HG03457 (cell line): Measurements from ENCODE around the gene PNLDC1.
"Not testable (repeated sequence)": the region's sequence is repeated elsewhere in the genome, so short reads cannot be mapped to it uniquely, and the experiment has no call there.

ENCODE experiments used
- ATAC-seq: cut with Tn5 transposase; IDR thresholded peaks from one replicate; pipeline ENCODE4 v1.9.1; 2021; ENCODE audit warnings: moderate number of reproducible peaks; ENCODE audit not compliant: unreplicated experiment

PNLDC1 gene

GRCh38 chr6:159819098-159819497 lies 19.0 kb downstream of the PNLDC1 start:
- ATAC-seq = no peak

DNA sequence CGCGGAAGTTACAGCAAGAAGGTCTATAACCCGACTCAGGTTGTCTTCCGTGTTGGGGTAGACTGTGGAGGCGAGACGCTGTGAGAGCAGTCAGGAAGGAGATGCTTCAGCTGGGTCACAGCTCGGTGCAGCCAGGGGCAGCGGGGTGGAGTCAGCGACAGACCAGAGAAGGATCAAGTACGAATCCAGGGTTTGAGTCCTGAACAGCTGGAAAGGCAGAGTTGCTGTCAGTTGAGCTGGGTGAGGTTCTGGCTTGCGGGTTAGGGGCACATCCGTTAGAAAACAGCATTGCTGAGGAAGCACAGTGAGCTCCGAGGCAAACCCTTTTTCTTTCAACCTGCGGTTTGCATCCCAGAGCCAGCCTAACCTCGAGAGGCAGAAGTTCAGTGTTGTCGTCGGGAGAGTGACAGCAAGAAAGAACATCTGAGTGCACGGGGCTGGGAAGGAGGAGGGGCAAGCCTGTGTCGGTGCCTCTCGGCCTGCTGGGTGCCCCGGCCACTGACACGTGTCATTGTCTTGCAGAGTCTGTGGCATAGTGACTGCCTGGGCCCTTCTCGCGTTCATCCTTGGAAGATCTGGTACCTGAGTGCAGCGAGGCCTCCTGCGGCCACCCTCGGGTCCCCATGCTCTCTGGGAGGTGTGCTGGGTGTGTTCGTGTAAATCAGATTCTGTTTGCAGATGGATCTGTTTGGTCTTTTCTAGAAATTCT lies 20.0 kb downstream of the PNLDC1 start:
- ATAC-seq = no peak

- ATAC-seq = no peak
Observed at GRCh38 chr6:159821122-159821521, 21.0 kb downstream of the PNLDC1 start.

DNA sequence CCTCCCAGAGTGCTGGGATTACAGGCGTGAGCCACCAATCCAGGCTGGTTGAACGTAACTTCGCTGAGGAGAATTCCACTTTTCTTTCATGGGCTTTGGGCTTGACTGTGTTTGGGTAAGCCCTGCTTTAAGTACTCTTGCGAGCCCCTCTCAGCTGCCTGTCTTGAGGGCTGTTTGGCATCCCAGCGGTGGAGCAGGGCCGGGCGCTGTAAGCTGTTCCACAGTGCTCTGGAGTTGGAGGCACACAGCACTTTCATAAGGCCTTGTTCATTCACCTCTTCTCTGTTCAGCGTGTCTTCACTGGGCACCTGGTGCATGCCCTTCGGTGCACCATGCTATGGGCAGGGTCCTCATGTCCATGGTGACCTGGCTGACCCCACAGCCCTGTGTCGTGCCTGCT lies 21.6 kb downstream of the PNLDC1 start:
- ATAC-seq = no peak

- no peak for ATAC-seq
Observed at GRCh38 chr6:159823953-159824352, 23.9 kb downstream of the PNLDC1 start.

DNA sequence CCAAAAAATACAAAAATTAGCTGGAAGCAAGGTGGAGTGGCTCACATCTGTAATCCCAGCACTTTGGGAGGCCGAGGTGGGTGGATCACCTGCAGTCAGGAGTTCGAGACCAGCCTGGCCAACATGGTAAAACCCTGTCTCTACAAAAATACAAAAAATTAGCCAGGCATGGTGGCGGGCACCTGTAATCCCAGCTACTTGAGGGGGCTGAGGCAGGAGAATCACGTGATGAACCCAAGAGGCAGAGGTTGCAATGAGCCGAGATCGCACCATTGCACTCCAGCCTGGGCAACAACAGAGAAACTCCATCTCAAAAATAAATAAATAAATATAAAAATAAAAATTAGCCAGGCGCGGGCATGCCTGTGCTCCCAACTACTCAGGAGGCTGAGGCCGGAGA lies 24.6 kb downstream of the PNLDC1 start:
- not testable (repeated sequence) for ATAC-seq

DNA sequence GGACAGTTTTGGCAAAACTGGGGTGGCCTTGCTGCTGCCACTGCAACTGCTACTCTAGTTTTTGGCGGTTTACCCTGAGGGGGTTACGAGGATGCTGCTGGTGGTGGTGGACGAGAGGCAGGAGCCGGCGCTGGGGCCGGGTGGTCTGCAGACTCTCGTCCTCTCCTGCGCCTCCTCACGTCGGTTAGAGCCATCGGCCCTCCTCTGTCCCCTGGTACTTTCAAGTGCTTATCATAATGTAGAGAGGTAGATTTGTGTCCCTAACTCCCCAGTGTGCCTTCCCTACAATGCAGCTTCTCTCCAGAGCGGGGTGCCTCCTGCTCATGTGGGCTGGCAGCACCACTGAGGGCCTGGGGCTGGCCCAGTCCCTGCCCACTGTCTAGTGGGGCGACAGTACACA lies 25.9 kb downstream of the PNLDC1 start:
- ATAC-seq = no peak

DNA sequence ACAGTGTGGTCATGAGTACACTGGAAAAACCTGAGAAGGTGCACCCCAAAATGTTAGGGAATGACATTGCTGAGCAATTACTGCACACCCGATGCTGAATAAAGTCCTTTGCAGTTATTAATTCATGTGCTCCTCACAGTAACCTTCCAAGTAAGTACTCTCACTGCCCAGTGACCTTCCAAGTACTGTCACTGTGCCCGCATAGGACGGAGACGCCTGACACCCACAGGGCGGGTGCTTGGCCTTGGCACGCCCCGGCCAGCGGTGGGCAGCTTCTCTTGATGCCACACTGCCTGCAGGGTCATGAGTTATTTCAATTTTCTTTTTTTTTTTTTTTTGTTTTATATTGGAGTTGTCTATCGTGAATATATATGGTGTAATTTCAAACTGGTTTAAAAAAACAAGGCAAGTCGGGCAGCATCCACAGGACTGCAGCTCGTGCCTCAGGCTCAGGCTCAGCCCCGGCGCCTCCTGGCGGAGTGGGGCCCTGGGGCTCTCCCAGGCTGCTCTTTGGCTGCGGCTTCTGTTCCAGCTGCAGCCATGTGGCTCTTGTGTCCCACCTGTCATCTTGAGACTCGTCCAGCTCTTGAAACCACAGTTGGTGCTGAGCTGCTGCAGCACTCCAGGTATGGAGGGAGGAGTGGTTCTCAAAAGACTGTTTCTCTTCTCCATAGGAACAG lies 27.0 kb downstream of the PNLDC1 start:
- ATAC-seq = no peak

DNA sequence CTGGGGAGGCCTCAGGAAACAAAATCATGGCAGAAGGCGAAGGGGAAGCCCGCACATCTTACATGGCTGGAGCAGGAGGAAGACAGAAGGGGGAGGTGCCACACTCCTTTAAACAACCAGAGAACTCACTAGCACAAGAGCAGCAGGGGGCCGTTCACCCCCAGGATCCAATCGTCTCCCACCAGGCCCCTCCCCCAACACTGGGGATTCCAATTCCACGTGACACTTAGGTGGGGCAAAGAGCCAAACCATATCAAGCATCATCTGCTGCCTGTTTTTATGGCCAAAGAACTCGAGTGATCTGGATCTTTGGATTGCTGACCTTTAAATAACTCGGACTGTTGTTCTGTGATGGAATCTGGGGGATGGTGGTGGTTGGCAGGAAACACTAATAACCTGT lies 28.0 kb downstream of the PNLDC1 start:
- ATAC-seq = no peak

DNA sequence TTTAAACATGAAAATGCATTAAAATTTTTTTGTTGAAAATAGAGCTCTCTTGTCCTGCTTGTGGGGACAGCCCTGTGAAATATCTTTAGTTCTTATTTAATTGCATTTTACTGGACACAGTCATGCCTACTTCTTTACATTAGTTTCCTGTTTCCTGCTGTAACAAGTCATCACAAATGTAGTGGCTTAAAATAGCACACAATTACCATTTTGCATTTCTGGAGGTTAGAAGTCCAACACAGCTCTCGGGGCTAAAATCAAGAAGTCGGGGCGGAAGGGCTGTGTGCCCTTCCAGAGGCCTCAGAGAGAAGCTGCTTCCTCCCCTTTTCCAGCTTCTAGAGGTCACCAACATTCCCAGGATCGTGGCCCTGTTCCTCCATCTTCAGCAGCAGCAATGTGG lies 29.4 kb downstream of the PNLDC1 start:
- ATAC-seq = no peak

DNA sequence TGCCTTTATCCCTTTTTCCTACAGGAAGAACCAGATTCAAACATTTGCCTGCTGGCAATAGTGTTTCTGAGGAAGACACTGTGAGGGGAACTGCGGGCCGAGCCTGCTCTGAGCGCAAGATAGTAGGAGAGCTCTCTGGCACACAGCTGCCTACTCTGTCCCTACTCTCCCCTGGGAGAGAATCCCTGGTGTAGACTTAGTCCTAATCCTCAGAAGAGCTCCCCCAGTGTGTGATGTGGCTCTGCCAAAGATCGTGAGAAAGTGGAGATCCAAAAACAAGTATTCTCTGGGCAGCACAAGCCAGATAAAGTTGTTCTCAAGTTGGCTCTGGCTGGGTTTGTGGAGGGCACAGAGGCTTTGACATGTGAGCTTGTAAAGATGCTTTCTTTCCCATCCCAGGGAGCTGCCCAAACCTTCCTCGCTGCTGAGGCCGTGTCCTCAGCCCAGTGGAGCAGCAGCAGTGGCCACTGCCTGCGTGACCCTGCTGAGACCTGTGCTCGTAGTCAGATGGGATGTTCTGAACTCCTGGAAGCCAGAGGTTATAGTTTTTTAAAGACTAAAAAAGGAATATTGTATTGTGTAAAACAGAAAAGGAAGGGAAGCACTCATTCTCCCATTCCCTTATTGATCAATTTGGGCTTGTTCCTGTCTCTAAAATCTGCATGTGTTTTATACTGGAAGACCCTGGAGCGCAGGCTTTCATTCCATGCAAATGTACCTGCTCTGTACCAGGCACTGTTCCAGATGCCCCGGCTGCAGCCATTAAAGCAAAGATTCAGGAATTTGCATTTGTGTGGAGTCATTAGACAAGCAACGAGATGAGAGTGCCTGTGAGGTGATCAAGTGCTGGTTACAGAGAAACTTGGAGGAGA lies 30.7 kb downstream of the PNLDC1 start:
- ATAC-seq = no peak

GRCh38 chr6:159831373-159831679 lies 31.2 kb downstream of the PNLDC1 start:
- no peak for ATAC-seq

DNA sequence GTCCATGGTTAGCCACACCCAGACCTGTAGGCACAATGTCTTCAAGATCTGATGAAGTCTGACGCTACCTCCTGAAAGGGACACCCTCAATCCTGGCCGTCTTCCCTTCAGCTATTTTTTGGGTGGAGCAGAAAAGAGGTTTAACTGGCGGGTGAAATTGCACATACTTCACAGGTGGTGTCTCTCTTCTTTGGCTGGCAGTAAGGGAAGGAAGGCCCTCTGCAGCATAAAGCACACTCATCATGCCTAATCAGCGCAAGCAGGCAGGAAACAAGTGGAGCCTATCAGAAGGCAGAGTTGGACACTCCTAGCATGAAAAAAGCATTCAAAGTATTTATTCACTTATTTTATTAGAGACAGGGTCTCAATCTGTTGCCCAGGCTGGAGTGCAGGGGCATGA lies 32.9 kb downstream of the PNLDC1 start:
- ATAC-seq = no peak

DNA sequence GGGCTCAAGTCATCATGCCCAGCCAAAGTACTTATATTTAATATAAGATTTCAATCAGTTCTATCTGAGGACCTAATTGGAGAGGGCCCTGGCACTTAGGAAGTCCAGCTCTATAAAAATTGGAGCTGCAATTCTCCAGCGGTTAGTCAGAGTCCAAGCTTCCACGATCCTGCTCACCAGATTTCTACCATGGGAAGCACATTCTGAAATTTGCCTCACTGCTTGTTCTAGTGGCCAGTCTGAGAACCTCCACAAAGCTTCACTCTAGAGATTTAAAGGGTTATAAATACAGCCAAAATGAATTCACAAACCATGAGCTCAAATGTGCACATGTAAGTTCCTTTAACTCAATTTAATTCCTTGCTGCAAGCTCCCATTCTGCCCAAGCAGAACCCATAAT lies 33.5 kb downstream of the PNLDC1 start:
- ATAC-seq = no peak

DNA sequence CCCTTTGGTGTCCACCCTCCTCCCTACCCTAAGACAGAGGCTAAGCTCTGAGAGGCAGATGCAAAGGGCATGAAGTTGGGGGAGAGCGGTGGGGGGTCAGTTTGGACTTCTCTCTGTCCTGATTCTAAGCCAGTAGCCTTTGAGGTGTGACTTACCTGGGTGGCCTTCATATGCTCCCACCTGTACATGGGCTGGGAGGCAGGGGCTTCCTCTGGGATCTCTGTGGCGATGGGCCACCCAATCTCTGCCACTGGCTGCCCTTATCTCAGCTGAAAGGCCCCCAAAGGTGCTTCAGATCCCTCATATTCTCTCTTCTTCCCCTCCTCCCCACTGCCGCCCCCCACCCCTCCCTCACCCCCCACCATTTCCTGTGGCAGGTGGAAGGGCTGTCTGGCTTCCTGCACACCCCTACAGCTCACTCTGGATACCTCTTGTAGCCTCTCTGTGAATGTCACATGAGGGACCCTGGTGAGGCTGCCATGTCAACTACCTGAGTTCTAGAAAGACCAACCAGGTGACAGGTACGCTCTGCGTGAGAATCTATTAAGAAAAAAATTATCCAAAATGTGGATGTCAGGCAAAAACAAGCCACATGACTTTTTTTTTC lies 34.0 kb downstream of the PNLDC1 start:
- ATAC-seq = no peak

GRCh38 chr6:159836718-159837490 lies 36.8 kb downstream of the PNLDC1 start:
- no peak for ATAC-seq

- ATAC-seq = no peak
Observed at GRCh38 chr6:159837511-159837910, 37.4 kb downstream of the PNLDC1 start.

DNA sequence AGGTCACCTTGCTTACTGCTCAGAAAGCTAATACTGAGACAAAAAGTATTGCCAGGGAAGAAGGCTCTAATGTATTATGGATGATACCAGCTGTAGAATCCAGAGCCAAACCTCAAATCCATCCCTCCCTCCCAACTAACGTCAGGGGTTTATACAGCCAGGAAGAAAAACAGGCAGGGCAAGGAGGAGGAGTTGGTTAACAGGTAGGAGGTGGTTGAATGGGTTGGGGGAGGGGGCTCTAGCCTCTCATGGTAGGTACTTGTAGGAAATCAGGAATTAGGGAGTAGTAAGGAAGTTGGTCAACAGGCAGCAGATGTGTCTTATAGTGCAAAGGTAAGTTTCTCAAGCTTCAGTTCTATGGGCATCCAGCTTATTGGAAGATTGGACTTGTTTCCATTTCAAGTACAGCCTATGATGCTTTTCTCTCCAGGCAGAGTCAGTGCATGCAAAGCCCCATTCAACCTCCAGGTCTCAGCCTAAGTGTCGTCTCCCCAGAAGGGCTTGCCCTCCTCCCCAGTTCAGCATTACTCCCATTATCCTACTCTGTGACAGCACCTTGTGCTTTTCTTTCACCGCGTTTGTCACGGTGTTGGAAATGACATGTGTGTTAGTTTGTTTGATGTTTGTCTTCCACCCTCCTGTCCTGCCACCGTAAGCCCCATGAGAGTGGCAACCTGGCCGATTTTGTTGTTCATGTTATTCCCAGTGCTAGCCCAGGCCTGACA lies 38.1 kb downstream of the PNLDC1 start:
- no peak for ATAC-seq

- no peak for ATAC-seq
Observed at GRCh38 chr6:159842035-159842434, 42.0 kb downstream of the PNLDC1 start.
